Left lung (tissue), 10 donors: ENCODE results near the gene EVA1A. TPM values are rescaled to one million over a fixed set of nuclear protein-coding genes. Genes with fewer than 3 reads are reported as not detected.

Experiments
- ATAC-seq: fragments of 200-7000 bp; cut with Tn5 transposase; one replicate; pipeline ENCODE4 v1.9.1; 2020; ENCODE audit warnings: moderate library complexity
- DNase-seq, 4 donors: peaks; one replicate each; pipeline ENCODE4 v3.0.0-alpha.2; 2013 to 2020
- H3K27ac ChIP-seq, 2 donors: fragments of 200-600 bp; sonication (generic) in 1 of 2; one replicate each; pipeline versions ENCODE4 v1.5.0 to v1.8.0; 2020 to 2021
- H3K27me3 ChIP-seq, 2 donors: fragments of 200-600 bp; sonication (generic) in 1 of 2; one replicate each; pipeline versions ENCODE4 v1.5.0 to v1.8.0; 2020 to 2021
- H3K36me3 ChIP-seq, 2 donors: fragments of 200-600 bp; sonication (generic) in 1 of 2; one replicate each; pipeline versions ENCODE4 v1.5.0 to v1.8.0; 2020 to 2021
- H3K4me1 ChIP-seq, 2 donors: fragments of 200-600 bp; one replicate each; pipeline ENCODE4 v1.8.0; 2021
- H3K4me3 ChIP-seq, 2 donors: fragments of 200-600 bp; sonication (generic) in 1 of 2; one replicate each; pipeline versions ENCODE4 v1.5.0 to v1.8.0; 2020 to 2021; ENCODE audit warnings: mild to moderate bottlenecking in 1 of 2
- H3K9me3 ChIP-seq, 2 donors: fragments of 200-600 bp; sonication (generic) in 1 of 2; one replicate each; pipeline versions ENCODE4 v1.5.0 to v1.8.0; 2020 to 2021
- CTCF ChIP-seq, 2 donors: fragments of 200-600 bp; sonication (generic) in 1 of 2; IDR thresholded peaks; one replicate each; pipeline versions ENCODE4 v1.5.0 to v1.8.0; 2021; ENCODE audit warnings: antibody characterized with exemption in 2 of 2
- intact Hi-C, 2 donors: fragments of 100-400 bp; cut with DNase I; formaldehyde crosslinking; loops; one replicate each; pipeline versions ENCODE4 v1.11.2 to v1.14.2; 2022
- polyA plus RNA-seq, 6 donors: library from polyadenylated mRNA; unstranded; fragments of 120-200 nt; gene quantifications; one replicate each; pipeline ENCODE4 v1.2.1, GENCODE V29; 2013; ENCODE audit not compliant: insufficient read length in 6 of 6
- total RNA-seq, 2 donors: library from RNA; stranded (reverse); fragmentation: NEBNext Ultra II Directional; extraction: Animal tissue kit (Norgen Biotek cat#: 25700); gene quantifications; one replicate each; pipeline ENCODE4 v1.2.1, GENCODE V29; 2021
- donor health status: DM: no; HTN: yes; CAD: no.
- donor health status: DM: no; HTN: no; CAD: no.

Gene EVA1A
- total and polyA plus RNA-seq, 8 donors = 23.2 to 54.7 (median 34.2) TPM

GRCh38 chr2:75525434-75526310 is 35.1 kb downstream of the EVA1A start:
- DNase-seq (no peak), ATAC-seq (no peak)
- Histone ChIP-seq H3K36me3 (no peaks in the 10 kb centered on the region), H3K4me3 (no peak overlapping the region), H3K9me3 (no peaks in the 10 kb centered on the region), H3K4me1 (no peaks in the 10 kb centered on the region), H3K27ac (no peak overlapping the region), H3K27me3 (no peaks in the 10 kb centered on the region)
- TF ChIP-seq CTCF (IDR thresholded peaks at IDR 0.05) = no peak
- intact Hi-C loops = no loop called here

GRCh38 chr2:75524276-75524911 is 36.3 kb downstream of the EVA1A start:
- intact Hi-C loops = no loop called here
- Histone ChIP-seq H3K4me3 (no peak overlapping the region), H3K27ac (no peak overlapping the region), H3K4me1 (no peaks in the 10 kb centered on the region), H3K9me3 (no peaks in the 10 kb centered on the region), H3K36me3 (no peaks in the 10 kb centered on the region), H3K27me3 (no peaks in the 10 kb centered on the region)
- no peak for TF ChIP-seq CTCF (IDR thresholded peaks at IDR 0.05)
- DNase-seq (no peak), ATAC-seq (no peak)

- ATAC-seq (peak; percentile 84), DNase-seq (no peak)
- Histone ChIP-seq H3K27me3 (no peaks in the 10 kb centered on the region), H3K36me3 (no peaks in the 10 kb centered on the region), H3K9me3 (no peaks in the 10 kb centered on the region), H3K27ac (no peak overlapping the region), H3K4me1 (no peaks in the 10 kb centered on the region), H3K4me3 (no peak overlapping the region)
- no peak for TF ChIP-seq CTCF (IDR thresholded peaks at IDR 0.05)
- intact Hi-C loops = no loop called here
Observed at GRCh38 chr2:75523313-75524275, 37.1 kb downstream of the EVA1A start.

- ATAC-seq (no peak), DNase-seq (no peak)
- Histone ChIP-seq H3K4me1 (no peaks in the 10 kb centered on the region), H3K27ac (no peak overlapping the region), H3K36me3 (no peaks in the 10 kb centered on the region), H3K27me3 (no peaks in the 10 kb centered on the region), H3K4me3 (no peak overlapping the region), H3K9me3 (no peaks in the 10 kb centered on the region)
- intact Hi-C loops = no loop called here
- no peak for TF ChIP-seq CTCF (IDR thresholded peaks at IDR 0.05)
Observed at GRCh38 chr2:75522543-75523312, 38.0 kb downstream of the EVA1A start.
